Testis (tissue), 3 donors: Measurements from ENCODE around the gene AGBL4. TPM values are rescaled to one million over a fixed set of nuclear protein-coding genes. Genes with fewer than 3 reads are reported as not detected.

Source experiments
- DNase-seq: peaks from one replicate; pipeline ENCODE4 v3.0.0-alpha.2; 2019
- H3K27ac ChIP-seq, 2 donors: fragments of 200-600 bp; sonication (generic); one replicate each; pipeline ENCODE4 v1.5.1; 2019
- H3K27me3 ChIP-seq: fragments of 200-600 bp; sonication (generic); one replicate; pipeline ENCODE4 v1.5.1; 2019
- H3K36me3 ChIP-seq: fragments of 200-600 bp; sonication (generic); one replicate; pipeline ENCODE4 v1.5.1; 2017; ENCODE audit warnings: low read depth; ENCODE audit errors: missing control alignments
- H3K4me1 ChIP-seq: fragments of 200-600 bp; sonication (generic); one replicate; pipeline ENCODE4 v1.5.1; 2019
- H3K4me3 ChIP-seq, 2 donors: fragments of 200-600 bp; sonication (generic); one replicate each; pipeline ENCODE4 v1.5.1; 2017 to 2019
- H3K9me3 ChIP-seq: fragments of 200-600 bp; sonication (generic); one replicate; pipeline ENCODE4 v1.5.1; 2017
- CTCF ChIP-seq, 3 experiments: fragments of 450-650 bp in 2 of 3; fragments of 200-600 bp in 1 of 3; sonication (generic) in 1 of 3; IDR thresholded peaks; one replicate each; pipeline ENCODE4 v1.5.1; 2016 to 2019; ENCODE audit warnings: antibody characterized with exemption in 3 of 3, mild to moderate bottlenecking in 2 of 3, moderate library complexity in 1 of 3
- POLR2A ChIP-seq: fragments of 450-650 bp; IDR thresholded peaks from one replicate; pipeline ENCODE4 v1.6.1; 2017; ENCODE audit warnings: antibody characterized with exemption, mild to moderate bottlenecking, moderate library complexity
- WGBS, 2 donors: methylation state at CpG; one replicate each; pipeline ENCODE4 v1.1.5; 2018; 5-methylcytosine and 5-hydroxymethylcytosine counted together
- intact Hi-C: fragments of 100-400 bp; cut with DNase I; formaldehyde crosslinking; loops from one replicate; pipeline ENCODE4 v1.15.1; 2023; ENCODE audit warnings: low total_unique reads
- polyA plus RNA-seq: library from polyadenylated mRNA; stranded (reverse); fragments of 350-450 nt; fragmentation: Illumina TruSeq; extraction: RNeasy Lipid Tissue Mini Kit (QIAGEN cat#74804); gene quantifications from one replicate; pipeline ENCODE4 v1.2.3, GENCODE V29; 2014; ENCODE audit warnings: low read depth, low replicate concordance; ENCODE audit not compliant: insufficient read depth
- small RNA-seq, 2 donors: library from RNA; depleted of rRNA; stranded (forward); fragments of <200 nt; gene quantifications; one replicate each; pipeline ENCODE3, GENCODE V24; 2016
- total RNA-seq, 2 donors: library from RNA; depleted of rRNA; stranded (reverse); fragments of >200 nt; gene quantifications; one replicate each; pipeline ENCODE4 v1.2.3, GENCODE V29; 2016

AGBL4 gene
- total and polyA plus RNA-seq, 3 donors from 2014 or later: 3.3 to 6.9 (median 5.8) TPM

GRCh38 chr1:48493970-48494769 lies 1529.6 kb downstream of the AGBL4 start:
- Histone ChIP-seq H3K9me3 (no peaks in the 10 kb centered on the region), H3K27ac (no peak overlapping the region), H3K27me3 (no peaks in the 10 kb centered on the region), H3K36me3 (no peaks in the 10 kb centered on the region), H3K4me3 (no peak overlapping the region), H3K4me1 (peaks cover 13% of the 10 kb centered on the region)
- 55 to 61% methylated on average over 5 of the region's 5 CpGs for WGBS, 2 donors
- intact Hi-C loops: no loop called here
- peak; percentile 68 for DNase-seq
- TF ChIP-seq POLR2A (no peak), CTCF (IDR thresholded peaks at IDR 0.05) (no peak)

GRCh38 chr1:48493041-48493440 lies 1530.7 kb downstream of the AGBL4 start:
- peaks cover 13% of the 10 kb centered on the region for H3K4me1 ChIP-seq
- no peaks in the 10 kb centered on the region for H3K27me3 ChIP-seq
- WGBS, 2 donors: 70 to 73% methylated on average over 5 of the region's 5 CpGs
- TF ChIP-seq POLR2A: no peak
- no peak for TF ChIP-seq CTCF (IDR thresholded peaks at IDR 0.05)
- no peak overlapping the region for H3K4me3 ChIP-seq
- H3K36me3 ChIP-seq: no peaks in the 10 kb centered on the region
- no peak overlapping the region for H3K27ac ChIP-seq
- intact Hi-C loops: no loop called here
- no peak for DNase-seq
- no peaks in the 10 kb centered on the region for H3K9me3 ChIP-seq

- Histone ChIP-seq H3K27ac (no peak overlapping the region), H3K27me3 (no peaks in the 10 kb centered on the region), H3K36me3 (no peaks in the 10 kb centered on the region), H3K4me3 (no peak overlapping the region), H3K4me1 (peaks cover 13% of the 10 kb centered on the region), H3K9me3 (no peaks in the 10 kb centered on the region)
- intact Hi-C loops: no loop called here
- peak; percentile 32 for DNase-seq
- TF ChIP-seq POLR2A (no peak), CTCF (IDR thresholded peaks at IDR 0.05) (no peak)
Measured at GRCh38 chr1:48492392-48492791, 1531.4 kb downstream of the AGBL4 start.

GRCh38 chr1:48488721-48489120 lies 1535.0 kb downstream of the AGBL4 start:
- TF ChIP-seq POLR2A (no peak), CTCF (IDR thresholded peaks at IDR 0.05) (no peak)
- peaks cover 3% of the 10 kb centered on the region for H3K4me1 ChIP-seq
- no peaks in the 10 kb centered on the region for H3K36me3 ChIP-seq
- no peak overlapping the region for H3K4me3 ChIP-seq
- no peaks in the 10 kb centered on the region for H3K9me3 ChIP-seq
- 85 to 88% methylated on average over 2 of the region's 2 CpGs for whole genome bisulfite sequencing, 2 donors
- no peak for DNase-seq
- no peak overlapping the region for H3K27ac ChIP-seq
- no peaks in the 10 kb centered on the region for H3K27me3 ChIP-seq
- intact Hi-C loops: no loop called here

Small RNA genes within 50 kb of the gene (small RNA-seq; reads per million reads assigned to genes)
- 0 to 0.09 reads per million in 2 donors for gene AL390023.1

Other genes starting within 250 kb of the AGBL4 start
- 10 to 100 TPM in 1 of 2 donors, 1 to 10 TPM in 1; 9.0 to 12.1 TPM for gene ELAVL4, start 85.0 kb upstream of the AGBL4 start, total RNA-seq
- gene ELAVL4, start 85.0 kb upstream of the AGBL4 start, polyA plus RNA-seq: 21.0 TPM